HG03565 (cell line): ENCODE measurements around the gene SCMH1.

Experiments
- ATAC-seq: cut with Tn5 transposase; IDR thresholded peaks from one replicate; pipeline ENCODE4 v1.9.1; 2021; ENCODE audit warnings: mild to moderate bottlenecking, moderate library complexity; ENCODE audit not compliant: unreplicated experiment

The SCMH1 gene

DNA sequence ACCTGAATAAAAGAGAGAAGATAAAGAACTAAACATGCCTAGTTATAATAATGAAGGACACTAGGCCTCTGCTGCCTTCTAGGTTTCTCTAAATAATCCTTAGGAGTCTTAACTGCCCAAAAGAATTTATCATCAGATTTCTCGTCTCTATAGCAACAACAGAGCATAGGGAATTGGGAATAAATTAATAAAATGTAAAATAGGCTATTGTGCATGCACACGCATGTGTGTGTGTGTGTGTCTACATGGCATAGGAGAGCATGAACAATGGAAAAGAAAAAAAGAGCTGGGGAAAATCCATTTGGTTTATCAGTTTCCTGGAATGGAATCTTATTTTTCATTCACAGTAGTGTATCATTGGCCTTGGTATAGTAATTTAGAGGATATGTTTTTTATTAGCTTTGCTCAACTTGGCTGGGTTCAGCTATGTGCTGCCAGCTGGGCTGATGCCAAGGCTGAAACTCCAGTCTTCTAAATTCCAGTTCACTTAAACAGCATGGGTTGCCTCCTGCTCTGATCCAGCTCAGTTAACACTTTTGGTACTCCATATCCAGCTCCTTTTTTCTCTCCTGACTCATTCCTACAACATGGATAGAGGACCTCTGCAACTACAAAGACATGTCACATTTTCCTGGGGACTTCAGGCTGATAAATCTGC, 140.0 kb downstream of the SCMH1 start:
- no peak for ATAC-seq

DNA sequence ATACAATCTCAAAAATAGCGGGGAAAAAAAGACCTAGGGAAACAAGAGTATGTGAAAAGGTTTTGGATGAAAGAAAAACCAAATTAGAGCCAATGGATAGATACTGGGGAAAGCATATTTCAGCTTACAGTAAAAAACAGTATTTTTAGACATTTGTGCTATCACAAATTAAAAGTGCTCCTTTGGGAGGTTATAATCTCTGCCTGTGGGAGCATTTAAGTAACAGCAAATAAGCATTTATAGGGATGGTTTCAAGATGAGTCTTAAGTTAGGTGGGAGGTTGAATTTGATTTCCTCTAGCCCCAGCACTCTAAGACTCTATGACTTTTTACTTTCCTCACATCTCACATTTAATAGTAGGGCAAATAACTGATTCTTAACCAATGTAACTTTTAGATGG, 141.0 kb downstream of the SCMH1 start:
- no peak for ATAC-seq

DNA sequence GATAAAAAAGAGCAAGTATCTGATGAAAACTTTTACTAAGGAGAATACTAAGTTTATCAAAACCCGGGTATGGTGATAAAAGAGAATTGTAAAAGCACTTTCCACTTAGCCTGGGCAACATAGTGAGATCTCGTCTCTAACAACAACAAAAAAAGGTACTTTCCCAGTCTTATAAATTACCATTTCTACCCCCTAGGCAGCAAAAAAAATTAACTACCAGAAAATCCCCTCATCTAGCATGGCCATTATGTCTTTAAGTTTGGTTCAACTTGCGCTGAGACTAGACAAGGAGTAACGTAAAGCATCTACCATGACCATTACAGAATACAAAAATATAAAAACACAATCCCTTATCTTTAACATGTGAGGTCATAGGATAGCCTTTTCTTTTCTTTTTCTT, 141.9 kb downstream of the SCMH1 start:
- no peak for ATAC-seq

- ATAC-seq = no peak
Observed at GRCh38 chr1:41098730-41099460, 143.2 kb downstream of the SCMH1 start.

DNA sequence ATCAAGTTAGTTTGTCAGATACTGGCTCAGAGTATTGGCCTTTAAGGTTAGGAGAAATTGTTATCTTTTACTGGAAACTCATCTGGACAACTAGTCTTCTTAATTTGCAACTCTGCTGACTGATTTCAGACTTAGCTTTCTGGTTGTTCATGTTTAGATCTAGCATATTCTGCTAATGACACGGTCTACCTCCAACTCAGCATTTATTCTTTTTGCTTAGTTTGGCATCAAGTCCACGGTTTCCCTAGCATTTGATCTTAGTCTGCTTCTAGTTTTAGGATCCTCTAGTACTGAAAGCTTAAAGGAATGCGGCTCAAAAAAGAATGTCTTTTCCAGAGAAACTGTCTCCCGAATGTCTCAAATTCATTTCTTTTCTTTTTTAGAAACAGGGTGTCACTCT, 145.0 kb downstream of the SCMH1 start:
- no peak for ATAC-seq

GRCh38 chr1:41093826-41094225, 148.3 kb downstream of the SCMH1 start:
- no peak for ATAC-seq

GRCh38 chr1:41086921-41087320, 155.2 kb downstream of the SCMH1 start:
- no peak for ATAC-seq

DNA sequence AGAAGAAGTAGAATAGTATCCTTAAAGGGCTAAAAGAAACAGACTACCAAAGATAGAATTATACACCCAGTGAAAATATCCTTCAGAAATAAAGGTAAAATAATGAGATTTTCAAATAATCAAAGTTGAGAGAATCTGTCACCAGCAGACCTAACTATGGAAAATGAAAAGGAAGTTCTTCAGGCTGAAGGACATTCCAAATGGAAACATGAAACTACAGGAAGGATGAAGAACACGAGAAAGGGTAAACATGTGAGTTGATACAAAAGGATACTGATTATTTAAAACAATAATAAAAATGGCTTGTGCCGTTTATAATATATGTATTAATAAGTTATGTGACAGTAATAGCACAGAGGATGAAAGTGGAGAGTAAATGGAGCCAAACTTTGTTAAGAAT, 163.5 kb downstream of the SCMH1 start:
- no peak for ATAC-seq

DNA sequence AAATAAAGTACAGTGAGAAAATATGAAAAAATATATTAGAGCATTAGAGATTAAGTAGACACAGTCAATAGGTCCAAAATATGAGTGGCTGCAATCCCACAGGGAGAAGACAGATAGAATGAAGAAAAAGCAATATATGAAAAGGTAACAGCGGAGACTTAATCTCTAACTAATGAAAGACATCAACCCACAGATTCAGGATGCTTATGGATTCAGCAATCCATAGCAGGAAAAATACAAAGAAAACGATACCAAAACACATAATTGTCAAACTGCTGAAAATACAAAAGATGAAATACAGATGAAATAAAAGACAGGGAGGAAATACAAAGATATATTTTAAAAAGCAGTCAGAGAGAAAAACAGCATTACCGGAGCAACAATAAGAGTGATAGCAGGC, 163.9 kb downstream of the SCMH1 start:
- ATAC-seq = no peak

GRCh38 chr1:41073971-41074370, 168.1 kb downstream of the SCMH1 start:
- ATAC-seq = no peak

DNA sequence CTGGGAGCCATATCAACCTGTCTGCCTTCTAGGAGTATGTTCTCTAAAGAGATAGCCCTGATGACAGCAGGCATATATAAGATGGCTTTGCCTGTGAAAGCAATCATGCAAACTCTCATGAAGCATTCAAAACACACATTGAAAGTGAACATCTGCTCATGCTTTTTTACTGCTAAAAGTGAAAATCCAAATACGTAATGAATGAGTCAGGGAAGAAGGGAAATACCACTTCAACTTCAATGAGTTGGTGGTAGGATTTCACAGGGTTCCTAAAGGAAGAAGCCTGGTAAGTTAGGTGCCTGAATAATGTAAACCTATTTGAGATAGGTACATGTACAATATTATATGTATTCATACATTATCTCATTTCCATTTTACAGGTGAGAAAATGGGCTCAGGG, 170.1 kb downstream of the SCMH1 start:
- no peak for ATAC-seq

DNA sequence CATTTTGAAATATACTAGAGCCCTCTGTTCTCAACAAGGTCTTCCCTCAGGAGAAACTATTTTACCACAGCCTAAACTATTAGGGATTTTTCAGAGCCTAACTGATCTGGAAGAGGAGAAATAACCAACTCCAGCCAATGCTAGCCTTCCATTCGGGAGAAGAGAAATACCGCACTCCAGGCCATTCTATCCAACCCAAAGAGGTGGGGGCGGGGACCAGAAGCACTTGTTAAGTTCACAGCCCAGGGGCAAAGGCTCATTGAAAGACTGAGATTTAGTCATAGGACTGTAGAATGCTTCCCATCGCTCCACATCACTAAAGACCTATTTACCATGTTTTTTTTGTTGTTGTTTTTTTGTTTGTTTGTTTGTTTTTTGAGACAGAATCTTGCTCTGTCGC, 185.2 kb downstream of the SCMH1 start:
- no peak for ATAC-seq

- no peak for ATAC-seq
Observed at GRCh38 chr1:41053316-41053715, 188.8 kb downstream of the SCMH1 start.

DNA sequence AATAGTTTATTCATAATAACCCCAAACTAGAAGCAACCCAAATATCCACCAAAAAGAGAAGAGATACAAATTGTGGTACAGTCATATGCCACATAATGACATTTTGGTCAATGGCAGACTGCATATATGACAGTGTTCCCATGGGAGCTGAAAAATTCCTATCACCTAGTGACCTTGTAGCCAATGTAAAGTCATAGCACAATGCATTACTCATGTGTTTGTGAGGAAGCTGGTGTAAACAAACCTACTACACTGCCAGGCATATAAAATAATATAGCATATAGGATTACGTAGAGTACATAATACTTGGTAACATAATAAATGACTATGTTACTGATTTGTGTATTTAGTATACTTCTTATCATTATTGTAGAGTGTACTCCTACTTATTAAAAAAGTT, 191.1 kb downstream of the SCMH1 start:
- no peak for ATAC-seq

GRCh38 chr1:41048540-41048939, 193.6 kb downstream of the SCMH1 start:
- ATAC-seq = no peak

- ATAC-seq = no peak
Observed at GRCh38 chr1:41046347-41046775, 195.7 kb downstream of the SCMH1 start.

DNA sequence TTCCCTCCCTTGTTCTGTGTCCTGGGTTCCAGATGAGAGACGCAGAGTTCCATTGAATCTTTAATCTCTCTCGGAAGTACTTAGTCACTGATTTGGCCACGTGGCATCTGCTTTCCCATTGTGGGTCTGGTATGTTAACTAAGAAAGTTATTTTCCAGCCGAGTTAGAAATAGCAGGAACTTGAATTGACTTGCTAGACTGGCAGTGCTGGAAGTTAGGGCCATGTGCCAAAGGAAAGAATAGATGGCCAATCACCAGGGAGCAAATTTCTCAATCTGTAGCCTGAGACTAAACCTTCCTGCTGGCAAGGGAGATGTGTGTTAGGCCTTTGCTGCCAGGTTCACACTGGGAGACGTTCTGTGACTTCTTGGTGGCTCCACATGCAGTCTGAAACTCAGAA, 196.4 kb downstream of the SCMH1 start:
- ATAC-seq = no peak

GRCh38 chr1:41044187-41044586, 197.9 kb downstream of the SCMH1 start:
- ATAC-seq = no peak

DNA sequence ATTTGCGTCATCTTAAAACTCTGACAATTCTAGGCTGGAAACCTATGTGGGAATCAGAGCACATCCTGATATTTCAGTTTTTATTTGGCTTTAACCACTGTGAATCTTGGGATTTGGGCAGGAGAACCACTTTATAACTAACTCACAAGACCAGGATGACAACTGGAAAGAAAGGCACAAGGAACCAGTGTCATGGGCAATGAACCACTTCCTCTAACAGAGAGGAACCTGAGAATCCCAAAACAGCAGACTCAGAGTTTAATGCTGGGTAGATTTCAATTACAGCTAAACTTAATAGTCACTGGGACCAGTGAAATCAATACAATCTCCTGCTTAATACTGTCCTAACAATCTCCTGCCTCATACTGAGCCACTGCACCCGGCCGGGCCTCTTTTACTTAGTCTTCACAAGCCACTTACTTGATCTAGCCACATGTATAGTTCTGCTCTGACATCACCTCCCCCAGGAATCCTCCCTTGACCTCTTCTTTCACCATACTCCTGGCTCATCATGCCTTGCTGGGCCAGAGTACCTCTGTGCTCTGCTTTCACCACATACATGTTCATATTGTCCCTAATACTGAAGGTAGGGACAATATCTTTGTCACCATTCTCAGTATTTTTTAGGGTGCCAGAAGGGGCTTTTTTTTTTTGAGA, 200.4 kb downstream of the SCMH1 start:
- ATAC-seq = no peak

GRCh38 chr1:41038110-41038509, 204.0 kb downstream of the SCMH1 start:
- ATAC-seq = no peak

DNA sequence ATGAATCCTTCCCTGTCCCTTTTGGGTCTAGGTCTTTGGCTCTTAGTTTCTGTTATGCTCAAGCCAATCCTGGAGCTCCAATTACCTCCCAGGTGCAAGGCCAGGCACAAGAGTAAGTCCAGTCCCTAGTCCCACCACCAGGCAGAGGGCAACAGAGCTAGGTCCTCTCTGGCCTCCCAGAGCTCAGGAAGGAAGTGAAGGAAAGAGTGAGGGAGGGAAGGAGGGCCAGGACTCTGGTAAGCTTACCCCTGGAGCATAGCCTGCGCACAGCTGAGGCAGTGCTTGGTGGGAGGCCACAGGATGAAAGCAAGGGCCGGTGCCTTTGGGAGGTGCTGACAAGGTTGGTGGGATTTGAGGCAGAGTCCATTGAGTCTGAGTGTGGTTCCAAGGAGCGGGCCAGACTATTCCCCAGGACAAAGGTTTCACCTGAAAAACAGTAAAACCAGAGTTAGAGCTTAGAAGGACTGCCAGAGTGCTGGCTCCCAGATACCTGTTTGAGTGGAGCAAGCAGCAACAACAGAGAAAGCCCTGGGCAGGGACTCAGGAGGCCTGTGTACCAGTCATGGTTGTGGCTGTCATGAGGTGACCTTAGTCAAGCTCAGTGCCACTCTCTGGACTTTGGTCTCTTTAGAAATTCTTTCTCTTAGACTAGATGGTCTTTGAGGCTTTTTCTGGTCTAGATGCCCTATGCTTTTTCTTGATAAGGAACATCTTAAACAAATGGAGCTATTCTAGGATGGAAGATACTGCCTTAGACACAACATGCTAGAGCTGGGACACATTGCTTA, 204.8 kb downstream of the SCMH1 start:
- no peak for ATAC-seq
